HUDEP-2 (cell line): Measurements from ENCODE around the gene CIRBP.

ENCODE experiments used
- DNase-seq, 76 experiments: peaks; one replicate each; lab custom pipeline; 2025; ENCODE audit not compliant: unreplicated experiment in 76 of 76; lab: John Stamatoyannopoulos, UW

The CIRBP gene

DNA sequence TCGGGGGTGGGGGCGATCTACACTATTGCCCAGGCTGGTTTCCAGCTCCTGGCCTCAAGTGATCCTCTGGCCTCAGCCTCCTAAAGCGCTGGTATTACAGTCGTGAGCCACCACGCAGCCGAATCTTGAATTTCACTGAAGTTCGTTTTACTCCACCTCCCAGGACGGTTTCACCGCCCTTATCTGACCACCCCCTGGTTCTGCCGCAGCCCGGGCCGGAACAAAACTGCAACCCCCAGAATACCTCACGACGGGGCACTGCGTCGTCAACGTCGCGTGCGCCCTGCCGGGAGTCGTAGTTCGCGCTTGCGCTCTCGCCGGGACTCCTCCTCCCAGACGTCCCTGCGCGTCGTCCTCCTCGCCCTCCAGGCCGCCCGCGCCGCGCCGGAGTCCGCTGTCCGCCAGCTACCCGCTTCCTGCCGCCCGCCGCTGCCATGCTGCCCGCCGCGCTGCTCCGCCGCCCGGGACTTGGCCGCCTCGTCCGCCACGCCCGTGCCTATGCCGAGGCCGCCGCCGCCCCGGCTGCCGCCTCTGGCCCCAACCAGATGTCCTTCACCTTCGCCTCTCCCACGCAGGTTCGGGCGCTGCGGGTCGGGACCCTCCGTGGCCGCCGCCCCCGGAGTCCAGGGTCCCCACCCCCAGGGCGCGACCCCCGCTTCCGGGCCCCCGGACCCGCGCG is 27.6 kb upstream of the CIRBP start, which contains the start of gene ATP5F1D:
ATP5F1D (plus strand) TSS at position 335 of the 679 bp plus-strand sequence; CDS start at position 435, 100 bp downstream.
- peak in 75 of 76 experiments; percentile 53 to 99 (median 97) for DNase-seq

DNA sequence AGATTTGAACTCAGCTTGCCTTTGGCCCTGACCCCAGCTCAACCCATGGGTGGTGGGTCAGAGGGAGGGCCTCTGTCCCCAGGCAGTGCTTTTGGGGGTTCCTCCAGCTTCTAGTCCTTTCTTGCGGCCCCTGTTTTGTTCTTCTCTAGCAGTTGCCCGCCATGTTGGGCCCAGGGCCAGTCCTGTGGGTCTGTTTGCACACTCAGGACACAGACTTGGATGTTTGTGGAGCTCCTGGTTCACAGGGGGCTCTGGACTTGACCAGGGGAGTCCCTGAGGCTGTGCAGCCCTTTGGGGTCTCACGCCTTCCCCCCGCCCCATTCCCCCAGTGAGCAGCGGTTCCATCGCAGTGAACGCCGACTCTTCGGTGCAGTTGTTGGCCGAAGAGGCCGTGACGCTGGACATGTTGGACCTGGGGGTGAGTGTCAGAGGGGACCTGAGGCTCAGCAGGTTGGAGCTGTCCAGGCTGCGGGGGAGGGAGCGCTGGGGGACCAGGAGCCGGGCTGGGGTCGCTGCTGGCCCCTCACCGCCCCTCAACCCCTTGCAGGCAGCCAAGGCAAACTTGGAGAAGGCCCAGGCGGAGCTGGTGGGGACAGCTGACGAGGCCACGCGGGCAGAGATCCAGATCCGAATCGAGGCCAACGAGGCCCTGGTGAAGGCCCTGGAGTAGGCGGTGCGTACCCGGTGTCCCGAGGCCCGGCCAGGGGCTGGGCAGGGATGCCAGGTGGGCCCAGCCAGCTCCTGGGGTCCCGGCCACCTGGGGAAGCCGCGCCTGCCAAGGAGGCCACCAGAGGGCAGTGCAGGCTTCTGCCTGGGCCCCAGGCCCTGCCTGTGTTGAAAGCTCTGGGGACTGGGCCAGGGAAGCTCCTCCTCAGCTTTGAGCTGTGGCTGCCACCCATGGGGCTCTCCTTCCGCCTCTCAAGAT is 25.1 kb upstream of the CIRBP start:
- peak in 68 of 76 experiments; percentile 51 to 94 (median 82) for DNase-seq

DNA sequence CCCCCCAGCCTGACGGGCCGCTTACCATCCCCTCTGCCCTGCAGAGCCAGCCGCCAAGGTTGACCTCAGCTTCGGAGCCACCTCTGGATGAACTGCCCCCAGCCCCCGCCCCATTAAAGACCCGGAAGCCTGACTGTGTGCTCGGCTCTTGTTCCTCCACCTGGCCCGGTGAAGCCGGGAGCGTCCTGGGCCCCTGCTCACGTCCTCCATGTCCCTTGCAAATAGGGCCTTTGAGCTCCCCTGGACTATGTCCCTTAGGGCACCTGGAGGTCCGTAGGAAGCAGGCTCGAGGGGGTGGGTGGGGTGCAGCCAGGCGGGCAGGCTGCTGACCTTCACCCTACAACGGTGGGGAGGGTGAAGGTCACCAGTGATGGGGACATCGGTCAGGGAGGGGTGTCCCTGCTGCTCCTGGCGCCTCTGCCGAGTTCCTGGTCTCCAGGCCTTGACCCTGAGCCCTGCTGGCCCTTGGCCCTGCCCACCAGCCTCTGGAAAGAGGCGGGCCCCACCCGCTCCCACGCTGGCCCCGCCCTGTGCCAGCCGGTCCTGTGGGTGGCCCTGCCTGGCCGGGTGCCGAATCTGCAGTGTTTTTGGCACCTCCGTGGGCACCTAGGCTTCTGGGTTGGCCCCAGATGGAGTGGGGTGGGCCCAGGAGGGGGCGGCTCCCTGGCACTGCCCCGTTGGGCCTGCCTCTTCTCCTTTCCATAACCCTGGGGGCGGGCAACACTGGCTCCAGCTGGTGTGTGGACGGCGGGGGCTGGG is 24.3 kb upstream of the CIRBP start:
- DNase-seq, result peak in 65 of 76 experiments; percentile 29 to 94 (median 72)

DNA sequence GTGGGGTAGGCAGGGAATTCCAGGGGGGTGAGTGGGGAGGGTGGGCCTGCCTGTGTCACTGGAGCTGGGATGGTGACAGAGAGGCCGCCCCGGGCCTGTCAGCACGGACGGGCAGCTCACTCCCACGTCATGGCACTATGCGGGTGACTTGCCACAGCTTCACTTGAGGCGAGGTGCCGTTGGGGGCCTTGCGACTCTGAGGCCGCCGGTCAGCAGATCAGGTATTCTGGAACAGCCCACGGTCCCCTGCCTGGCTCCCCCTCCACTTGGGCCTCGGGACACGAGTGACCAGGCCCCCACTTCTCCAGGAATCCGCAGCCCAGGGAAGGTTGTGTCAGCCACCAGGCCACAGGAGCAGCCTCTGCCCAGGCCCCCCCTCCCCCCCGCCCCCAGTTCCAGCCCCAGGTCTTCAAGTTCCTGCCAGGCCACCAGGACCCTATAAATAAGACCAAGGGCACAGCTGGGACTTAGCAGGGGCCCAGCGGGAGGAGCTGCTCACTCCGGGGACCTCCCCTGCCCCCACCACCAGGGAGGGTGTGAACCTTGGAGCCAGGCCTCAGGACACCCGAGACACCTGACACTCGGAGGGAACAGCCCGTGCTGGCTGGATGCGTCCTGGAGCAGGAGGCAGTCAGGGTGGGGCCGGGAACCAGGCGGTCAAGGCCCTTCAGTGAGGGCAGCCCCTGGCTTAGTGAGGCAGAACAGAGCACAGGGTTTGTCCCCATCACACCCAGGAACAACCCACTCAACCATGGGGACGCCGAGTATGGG is 23.5 kb upstream of the CIRBP start:
- no peak for DNase-seq

DNA sequence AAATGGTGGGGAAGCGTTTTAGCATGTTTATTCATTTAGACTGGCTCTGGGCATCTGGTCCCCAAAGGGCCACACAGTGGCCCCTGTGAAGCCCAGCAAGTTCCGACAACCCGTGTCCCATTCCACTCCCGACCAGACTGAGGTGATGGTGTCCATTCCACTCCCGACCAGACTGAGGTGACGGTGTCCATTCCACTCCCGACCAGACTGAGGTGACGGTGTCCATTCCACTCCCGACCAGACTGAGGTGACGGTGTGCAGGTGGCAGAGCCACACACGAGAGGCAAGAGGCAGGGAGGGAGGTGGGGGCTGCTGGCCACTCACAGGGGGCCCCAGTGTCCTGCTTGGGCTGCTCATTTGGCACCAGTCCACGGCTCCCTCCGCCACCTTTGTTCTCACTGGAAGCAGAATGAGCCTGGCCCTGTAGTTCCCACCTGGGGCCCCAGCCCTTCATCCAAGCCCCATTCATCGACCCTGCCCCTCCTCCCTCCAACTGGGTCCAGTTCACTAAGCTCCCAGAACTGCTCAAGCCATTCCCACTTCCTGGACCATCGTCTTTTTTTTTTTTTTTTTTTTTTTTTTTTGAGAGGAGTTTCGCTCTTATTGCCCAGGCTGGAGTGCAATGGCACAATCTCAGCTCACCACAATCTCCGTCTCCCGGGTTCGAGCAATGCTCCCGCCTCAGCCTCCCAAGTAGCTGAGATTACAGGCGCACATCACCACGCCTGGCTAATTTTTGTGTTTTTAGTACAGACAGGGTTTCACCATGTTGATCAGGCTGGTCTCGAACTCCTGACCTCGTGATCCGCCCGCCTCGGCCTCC is 22.7 kb upstream of the CIRBP start:
- DNase-seq, result peak in 1 of 76 experiments; percentile 37

DNA sequence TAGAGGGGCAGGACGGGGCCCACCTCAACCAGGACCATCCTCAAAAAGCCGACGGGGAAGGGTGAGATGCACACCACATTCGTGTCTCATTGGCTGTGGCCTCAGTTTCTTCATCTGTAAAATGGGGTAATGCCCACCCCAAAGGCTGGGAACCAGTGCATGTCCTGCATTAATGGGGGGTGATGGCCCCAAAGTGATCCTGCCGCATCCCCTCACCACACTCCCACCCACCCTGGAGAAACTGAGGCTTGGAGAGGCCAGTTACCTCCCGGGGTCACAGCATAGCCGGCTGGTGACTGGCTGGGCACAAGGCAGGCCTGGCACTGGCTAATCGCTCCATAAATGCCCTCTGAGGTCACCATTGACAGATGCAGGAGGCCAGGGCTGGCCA is 21.4 kb upstream of the CIRBP start:
- DNase-seq, result no peak

DNA sequence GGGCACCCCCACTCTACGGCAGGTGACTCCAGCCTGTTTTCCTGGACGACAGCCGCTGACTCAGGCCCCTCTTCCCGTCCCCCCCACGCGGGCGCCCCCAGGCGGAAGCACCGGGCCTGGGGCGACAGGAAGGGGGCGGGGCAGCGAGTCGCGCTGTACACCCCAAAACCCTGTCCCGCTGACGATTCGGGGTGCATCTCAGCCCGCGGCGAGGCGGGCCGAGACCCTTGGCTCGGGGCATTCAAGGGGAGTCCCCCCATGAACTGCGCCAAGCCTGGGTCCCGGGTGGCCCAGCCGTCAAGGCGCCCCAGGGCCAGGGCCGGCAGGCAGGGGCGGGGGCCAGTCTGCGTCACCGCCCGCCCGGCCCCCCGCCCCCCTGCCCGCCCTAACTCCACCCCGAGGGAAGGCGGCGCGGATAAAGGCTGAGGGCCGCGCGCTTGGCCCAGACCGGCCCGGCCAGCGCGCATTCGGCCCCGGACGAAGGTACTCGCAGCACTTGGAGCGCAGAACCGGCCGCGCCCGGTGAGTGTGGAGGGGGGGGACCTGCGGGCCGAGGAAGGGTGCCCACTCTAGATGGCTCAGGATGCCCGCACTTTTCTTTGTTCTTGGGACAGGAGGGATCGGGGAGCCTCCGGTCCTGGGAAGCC is 20.9 kb upstream of the CIRBP start, which contains the start of gene MIDN:
MIDN (plus strand) TSS at position 445 of the 647 bp plus-strand sequence. CDS start 1,714 bp downstream, outside the sequence.
- DNase-seq, result peak in 63 of 76 experiments; percentile 39 to 95 (median 71)

DNA sequence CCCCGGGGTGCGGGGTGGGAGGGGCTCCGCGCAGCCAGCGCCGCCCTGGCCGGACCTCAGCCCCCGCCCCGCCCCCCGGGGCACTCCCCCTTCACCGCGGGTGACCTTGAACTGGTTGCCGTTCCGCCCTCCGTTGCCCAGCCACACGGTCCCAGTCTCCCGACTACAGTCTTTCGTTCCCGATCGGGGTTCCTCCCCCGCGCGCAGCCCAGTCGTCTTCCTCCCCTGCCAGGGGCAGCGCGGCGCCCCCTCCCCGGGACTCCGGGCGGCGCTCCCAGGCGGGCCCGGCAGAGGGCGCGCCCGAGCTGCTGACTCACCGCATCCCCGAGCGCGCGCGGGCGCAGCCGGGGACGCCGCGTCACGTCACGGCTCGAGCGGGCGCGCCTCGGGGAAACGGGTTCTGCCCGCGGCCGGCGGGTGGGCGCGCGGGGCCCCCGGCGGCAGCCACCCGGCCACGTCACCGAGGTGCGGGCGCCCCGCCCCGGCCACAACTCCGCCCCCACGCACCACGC is 20.3 kb upstream of the CIRBP start:
- peak in 55 of 76 experiments; percentile 32 to 95 (median 75) for DNase-seq

DNA sequence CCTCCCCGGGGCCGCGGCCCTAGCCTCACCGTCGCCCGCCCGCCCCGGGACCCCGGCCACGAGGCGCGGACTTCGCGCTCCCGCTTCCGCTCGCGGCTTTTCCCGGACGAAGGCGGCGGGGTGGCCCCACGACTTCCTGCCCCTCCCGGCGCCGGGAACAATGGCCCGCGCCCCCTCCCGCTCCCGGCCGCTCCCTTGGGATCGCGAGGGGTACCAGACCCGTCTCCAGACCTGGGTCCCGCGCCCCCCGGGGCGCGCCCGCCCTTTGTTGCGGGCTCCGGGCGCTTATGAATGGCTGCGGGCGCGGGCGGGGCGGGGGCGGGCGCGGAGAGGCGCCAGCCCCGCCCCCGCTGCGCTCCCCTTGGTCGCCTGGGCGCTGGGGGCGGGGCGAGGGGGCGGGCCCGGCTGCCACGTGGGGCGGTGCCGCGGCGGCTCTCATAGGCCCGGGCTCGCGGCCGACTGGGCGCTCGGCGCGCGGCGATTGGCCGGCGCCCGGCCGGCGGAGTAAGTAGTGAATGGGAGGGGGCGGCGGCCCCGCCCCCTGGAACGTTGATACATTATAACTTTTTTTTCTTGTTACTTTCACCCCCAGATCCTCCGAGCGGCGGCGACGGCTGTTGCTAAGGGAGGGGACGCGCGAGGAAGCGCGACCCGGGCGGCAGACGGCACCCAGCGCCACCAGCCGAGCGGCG is 19.7 kb upstream of the CIRBP start:
- DNase-seq, result peak in 72 of 76 experiments; percentile 52 to 98 (median 94)

DNA sequence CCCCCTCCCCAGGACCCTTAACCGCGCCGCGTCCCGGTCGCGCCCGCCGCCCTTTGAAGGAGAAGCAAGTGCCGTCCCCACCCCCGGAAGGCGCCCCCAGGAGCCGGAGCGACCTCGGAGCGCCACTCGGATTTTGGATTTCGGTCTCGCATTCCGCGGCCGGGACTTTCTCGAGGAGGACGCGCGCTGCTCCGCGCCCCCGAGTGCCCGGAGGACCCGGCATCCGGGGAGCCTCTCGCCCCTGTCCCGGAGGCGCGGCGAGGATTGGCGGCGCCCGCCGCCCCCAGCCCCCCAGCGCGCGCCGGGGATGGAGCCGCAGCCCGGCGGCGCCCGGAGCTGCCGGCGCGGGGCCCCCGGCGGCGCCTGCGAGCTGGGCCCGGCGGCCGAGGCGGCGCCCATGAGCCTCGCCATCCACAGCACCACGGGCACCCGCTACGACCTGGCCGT is 19.1 kb upstream of the CIRBP start:
- DNase-seq, result peak in 1 of 76 experiments; percentile 64

DNA sequence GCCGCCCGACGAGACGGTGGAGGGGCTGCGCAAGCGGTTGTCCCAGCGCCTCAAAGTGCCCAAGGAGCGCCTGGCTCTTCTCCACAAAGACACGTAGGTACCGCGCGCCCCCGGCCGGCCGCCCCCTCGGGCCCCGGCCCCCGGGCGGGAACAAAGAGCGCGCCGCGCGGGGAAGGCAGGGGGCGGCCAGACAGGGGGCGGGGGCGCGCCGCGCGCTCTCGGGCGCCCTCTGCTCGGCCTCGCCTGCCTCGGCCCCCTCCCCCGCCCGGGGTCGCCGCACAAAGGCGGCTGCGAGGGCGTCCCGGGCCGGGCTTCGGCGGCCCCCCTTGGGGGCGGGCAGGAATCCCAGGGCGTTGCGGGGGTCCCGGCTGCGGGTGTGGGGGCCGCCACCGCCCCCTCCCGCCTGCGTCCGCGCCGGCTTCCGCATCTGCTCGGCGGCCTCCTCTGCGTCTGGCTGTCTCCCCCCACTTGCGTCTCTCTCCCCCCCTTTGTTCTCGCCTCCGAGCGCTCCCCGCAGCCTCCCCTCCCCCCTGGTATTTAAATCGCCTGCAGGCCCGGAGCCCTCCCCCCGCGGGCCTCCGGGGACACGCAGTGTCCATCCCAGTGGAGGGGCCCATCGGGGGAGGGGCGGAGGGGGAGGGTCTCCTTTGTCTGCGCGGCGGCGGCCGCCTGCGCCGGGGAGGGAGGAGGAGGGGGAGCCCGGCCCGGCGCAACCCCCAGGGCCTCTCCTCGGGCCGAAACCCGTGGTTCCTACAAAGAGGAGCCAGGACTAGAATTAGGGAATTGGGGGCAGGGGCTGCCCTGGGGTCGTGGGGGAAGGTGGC is 18.5 kb upstream of the CIRBP start:
- DNase-seq, result peak in 31 of 76 experiments; percentile 19 to 59 (median 38)

DNA sequence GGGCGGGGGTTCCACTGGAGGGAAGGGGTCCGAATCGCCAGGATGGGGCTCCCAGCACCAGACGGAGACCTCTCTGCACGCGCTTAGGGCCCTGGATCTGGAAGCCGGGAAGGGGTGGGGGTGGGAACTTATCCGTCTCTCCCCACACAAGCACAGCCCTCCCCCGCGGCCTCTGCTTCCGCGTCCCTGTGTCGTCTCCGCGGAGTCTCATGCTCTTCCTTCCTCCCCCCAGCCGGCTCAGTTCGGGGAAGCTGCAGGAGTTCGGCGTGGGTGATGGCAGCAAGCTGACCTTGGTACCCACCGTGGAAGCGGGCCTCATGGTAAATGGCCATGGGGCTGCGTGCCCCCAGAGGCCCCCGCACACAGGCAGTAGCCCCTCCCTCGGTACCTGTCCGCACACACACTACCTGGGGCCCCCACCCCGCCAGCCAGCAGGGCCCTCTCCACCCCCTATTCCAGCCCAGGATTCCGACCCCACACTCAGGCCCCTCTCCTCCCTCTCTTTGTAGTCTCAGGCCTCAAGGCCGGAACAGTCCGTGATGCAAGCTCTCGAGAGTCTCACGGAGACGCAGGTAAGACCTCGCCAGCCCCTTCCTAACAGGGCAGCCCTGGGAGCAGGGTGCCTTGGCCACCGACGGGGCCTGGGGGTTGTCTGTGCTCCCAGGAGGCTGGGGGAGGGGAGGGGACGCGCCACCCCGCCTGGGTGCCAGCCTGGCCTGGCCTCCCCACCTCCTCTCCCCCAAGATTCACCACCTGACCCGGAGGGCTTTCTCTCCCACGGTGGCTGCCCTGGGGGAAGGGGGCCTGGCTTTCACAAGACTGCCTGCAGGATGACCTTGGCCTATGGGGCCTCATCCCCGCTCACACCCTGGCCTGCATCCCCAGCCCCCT is 17.6 kb upstream of the CIRBP start:
- peak in 59 of 76 experiments; percentile 25 to 83 (median 63) for DNase-seq

DNA sequence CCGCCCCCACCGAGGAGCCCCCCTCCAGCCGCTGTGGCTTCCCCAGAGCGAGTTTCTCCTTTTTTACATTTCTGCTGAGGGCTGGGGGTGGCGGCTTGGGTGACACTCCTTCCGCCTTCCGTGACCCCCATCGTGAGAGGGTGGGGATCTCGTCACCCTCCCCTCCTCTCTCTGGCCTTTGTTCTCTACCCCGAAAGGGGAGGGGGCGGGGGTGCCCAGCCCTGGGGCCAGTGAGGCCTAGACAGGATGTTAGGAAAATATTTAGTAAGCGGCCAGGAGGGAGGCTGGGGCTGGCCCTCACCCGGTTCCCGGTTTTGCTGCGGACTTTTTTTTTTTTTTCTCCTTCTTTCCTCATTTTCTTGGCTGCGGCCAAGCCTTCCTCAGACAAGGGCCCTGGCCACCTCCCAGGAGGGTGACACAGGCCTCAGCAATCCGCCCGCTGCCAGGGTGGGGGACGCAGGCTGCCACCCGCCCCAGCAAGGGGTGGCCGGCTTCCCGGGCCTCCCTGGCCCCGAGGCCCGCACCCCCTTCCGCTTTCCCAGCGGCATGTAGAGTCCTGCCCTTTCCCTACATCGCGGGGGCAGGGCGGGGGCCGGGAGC is 16.8 kb upstream of the CIRBP start:
- DNase-seq, result peak in 61 of 76 experiments; percentile 37 to 93 (median 72)

DNA sequence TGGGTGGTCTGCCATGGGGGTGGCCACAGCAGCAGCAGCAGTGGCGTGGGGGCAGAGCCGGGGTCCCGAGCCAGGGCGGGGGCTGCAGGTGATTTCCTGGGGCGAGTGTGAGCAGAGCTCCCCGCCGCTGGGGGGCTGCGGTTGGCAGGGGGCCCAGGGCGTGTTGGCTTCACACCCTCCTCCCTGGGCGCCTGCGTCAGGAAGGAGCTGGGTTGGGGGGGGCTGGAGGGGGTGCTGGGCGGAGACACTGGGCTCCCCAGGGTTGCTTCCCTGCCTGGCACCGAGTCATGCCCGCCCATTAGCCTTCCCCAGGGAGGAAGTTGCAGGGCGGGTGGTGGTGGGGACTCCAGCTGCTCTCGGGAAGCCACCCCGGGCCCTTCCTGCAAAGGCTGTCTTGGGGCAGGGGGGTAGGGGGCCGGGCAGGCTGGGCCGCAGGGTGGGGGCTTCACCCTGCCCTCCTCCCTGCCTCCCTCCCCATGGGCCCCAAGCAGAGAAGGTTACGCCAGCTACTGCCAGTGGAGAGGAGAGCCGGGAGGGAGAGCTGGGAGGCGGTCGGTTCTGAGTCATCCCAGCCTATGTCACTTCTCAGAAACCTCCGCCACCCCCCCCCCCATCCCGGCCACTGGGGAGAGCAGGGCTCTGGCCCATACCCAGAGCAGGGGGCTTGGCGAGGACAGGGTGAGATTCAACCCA is 16.2 kb upstream of the CIRBP start:
- peak in 70 of 76 experiments; percentile 79 to 99 (median 93) for DNase-seq
